SK-N-SH (cell line): Measurements from ENCODE around the gene STAC3. TPM values are rescaled to one million over a fixed set of nuclear protein-coding genes. Genes with fewer than 3 reads are reported as not detected.
"Not testable (repeated sequence)": the region's sequence is repeated elsewhere in the genome, so short reads cannot be mapped to it uniquely, and the experiment has no call there.

ENCODE experiments used
- CTCF ChIA-PET: fragments of 300-600, 350-600 bp; formaldehyde crosslinking; extraction: SDS; loops from one replicate; lab custom pipeline; 2021; lab: Yijun Ruan, JAX
- POLR2A ChIA-PET: fragments of 350-600 bp; sonication (Branson Sonifier 250); formaldehyde crosslinking; extraction: SDS; loops from one replicate; lab custom pipeline; 2020; ENCODE audit warnings: antibody characterized with exemption, inconsistent platforms; lab: Yijun Ruan, JAX
- DNase-seq: peaks from one replicate; pipeline ENCODE4 v3.0.0; 2012
- H2AFZ ChIP-seq: fragments of 200-600 bp; sonication (generic); 2 replicates; pipeline ENCODE4 v1.8.1; 2016; ENCODE audit warnings: antibody characterized with exemption, mild to moderate bottlenecking, low read depth
- H3F3A ChIP-seq: fragments of 200-600 bp; sonication (generic); replicated peaks from 2 replicates; pipeline ENCODE3; 2016; ENCODE audit warnings: antibody characterized with exemption, mild to moderate bottlenecking; ENCODE audit not compliant: insufficient read depth
- H3K27ac ChIP-seq, 2 experiments: fragments of 200-500 bp in 1 of 2; fragments of 200-600 bp in 1 of 2; sonication (Bioruptor generic) in 1 of 2; sonication (generic), shearing (Covaris generic) in 1 of 2; 2 replicates each; pipeline versions ENCODE4 v1.5.1 to v1.6.1; 2014 to 2016; ENCODE audit warnings: low read depth in 2 of 2, inconsistent platforms in 1 of 2, low read length in 1 of 2, mild to moderate bottlenecking in 1 of 2, mixed read lengths in 1 of 2
- H3K27me3 ChIP-seq: fragments of 200-600 bp; sonication (generic), shearing (Covaris generic); 2 replicates; pipeline ENCODE4 v1.6.1; 2016; ENCODE audit warnings: mixed run types; ENCODE audit not compliant: insufficient read depth
- H3K36me3 ChIP-seq, 2 experiments: fragments of 200-500 bp in 1 of 2; fragments of 200-600 bp in 1 of 2; sonication (Bioruptor generic) in 1 of 2; sonication (generic) in 1 of 2; replicated peaks in 1 of 2; 2 replicates each; pipeline versions ENCODE3 to v1.5.1; 2014 to 2016; ENCODE audit warnings: low read length in 1 of 2, mild to moderate bottlenecking in 1 of 2; ENCODE audit not compliant: insufficient read depth in 2 of 2, control insufficient read depth in 1 of 2
- H3K4me1 ChIP-seq, 2 experiments: fragments of 200-500 bp in 1 of 2; fragments of 200-600 bp in 1 of 2; sonication (Bioruptor generic) in 1 of 2; sonication (generic), shearing (Covaris generic) in 1 of 2; 2 replicates each; pipeline versions ENCODE4 v1.5.1 to v1.6.1; 2014 to 2016; ENCODE audit warnings: low read depth in 1 of 2, low read length in 1 of 2, mixed run types in 1 of 2; ENCODE audit not compliant: insufficient read depth in 2 of 2, control insufficient read depth in 1 of 2
- H3K4me2 ChIP-seq: fragments of 200-600 bp; sonication (generic), shearing (Covaris generic); 2 replicates; pipeline ENCODE4 v1.6.1; 2017; ENCODE audit warnings: mixed run types
- H3K4me3 ChIP-seq, 2 experiments: fragments of 200-500 bp in 1 of 2; fragments of 200-600 bp in 1 of 2; sonication (Bioruptor generic) in 1 of 2; sonication (generic), shearing (Covaris generic) in 1 of 2; 2 replicates each; pipeline versions ENCODE4 v1.5.1 to v1.8.1; 2014 to 2016; ENCODE audit warnings: low read depth in 2 of 2, inconsistent platforms in 1 of 2, low read length in 1 of 2, mild to moderate bottlenecking in 1 of 2, mixed read lengths in 1 of 2, moderate library complexity in 1 of 2
- H3K79me2 ChIP-seq: fragments of 200-600 bp; sonication (generic); 2 replicates; pipeline ENCODE4 v1.8.1; 2017; ENCODE audit warnings: mild to moderate bottlenecking; ENCODE audit not compliant: insufficient read depth
- H3K9ac ChIP-seq: fragments of 200-600 bp; sonication (generic); 2 replicates; pipeline ENCODE4 v1.6.1; 2017; ENCODE audit warnings: mixed run types
- H3K9me2 ChIP-seq: fragments of 200-600 bp; sonication (generic); 2 replicates; pipeline ENCODE4 v1.6.1; 2017; ENCODE audit warnings: mixed run types
- H3K9me3 ChIP-seq: fragments of 200-600 bp; sonication (generic); 2 replicates; pipeline ENCODE4 v1.6.1; 2017; ENCODE audit warnings: mixed run types, mild to moderate bottlenecking, moderate library complexity
- H4K20me1 ChIP-seq: fragments of 200-600 bp; sonication (generic); 2 replicates; pipeline ENCODE4 v1.6.1; 2017; ENCODE audit warnings: mild to moderate bottlenecking, mixed run types; ENCODE audit not compliant: insufficient read depth
- EP300 ChIP-seq, 2 experiments: IDR thresholded peaks; 2 replicates each; pipeline versions ENCODE4 v1.4.0 to v1.6.1; 2012; ENCODE audit warnings: borderline replicate concordance in 1 of 2, low read depth in 1 of 2, low read length in 1 of 2
- FOSL2 ChIP-seq: IDR thresholded peaks from 2 replicates; pipeline ENCODE4 v1.4.0; 2012; ENCODE audit warnings: low read depth, mild to moderate bottlenecking, moderate library complexity, borderline replicate concordance
- JUND ChIP-seq: IDR thresholded peaks from 2 replicates; pipeline ENCODE4 v1.4.0; 2012
- NFIC ChIP-seq: IDR thresholded peaks from 2 replicates; pipeline ENCODE4 v1.4.0; 2012; ENCODE audit warnings: borderline replicate concordance
- POLR2AphosphoS5 ChIP-seq: IDR thresholded peaks from 2 replicates; pipeline ENCODE4 v1.6.1; 2012; ENCODE audit warnings: low read depth, low read length
- SIN3A ChIP-seq: IDR thresholded peaks from 2 replicates; pipeline ENCODE4 v1.6.1; 2012; ENCODE audit warnings: low read depth, mild to moderate bottlenecking, low read length, moderate library complexity, borderline replicate concordance
- SMC3 ChIP-seq: IDR thresholded peaks from 2 replicates; pipeline ENCODE4 v1.6.1; 2012; ENCODE audit warnings: low read depth, low read length, improper control_type of control experiment
- TAF1 ChIP-seq: IDR thresholded peaks from 2 replicates; pipeline ENCODE4 v1.6.1; 2012; ENCODE audit warnings: low read depth, mild to moderate bottlenecking, low read length, moderate library complexity, borderline replicate concordance
- TCF12 ChIP-seq: IDR thresholded peaks from 2 replicates; pipeline ENCODE4 v1.4.0; 2012
- USF1 ChIP-seq: IDR thresholded peaks from 2 replicates; pipeline ENCODE4 v1.4.0; 2012; ENCODE audit warnings: low read depth, borderline replicate concordance
- USF2 ChIP-seq: fragments of 150-350 bp; IDR thresholded peaks from 2 replicates; pipeline ENCODE4 v1.6.1; 2017; ENCODE audit warnings: antibody characterized with exemption, low read length, low read depth, borderline replicate concordance
- WGBS: methylation state at CpG from one replicate; pipeline ENCODE4 v1.1.6; 2017; ENCODE audit warnings: low lambda C conversion rate; 5-methylcytosine and 5-hydroxymethylcytosine counted together
- polyA plus RNA-seq, 3 experiments: library from polyadenylated mRNA; depleted of rRNA; stranded (reverse); fragments of >200 nt; gene quantifications; 2 replicates each; pipeline ENCODE4 v1.2.3, GENCODE V29; 2012
- TF ChIP-seq, protein P1 (sequence below): IDR thresholded peaks from 2 replicates; pipeline ENCODE4; 2012
- TF ChIP-seq, protein P2 (sequence below): IDR thresholded peaks from 2 replicates; pipeline ENCODE4 v1.4.0; 2012; ENCODE audit warnings: low read depth, borderline replicate concordance

Gene STAC3
- polyA plus RNA-seq, 1 of the 3 experiments (the other 2 are of a cell fraction) = 0.76 TPM

DNA sequence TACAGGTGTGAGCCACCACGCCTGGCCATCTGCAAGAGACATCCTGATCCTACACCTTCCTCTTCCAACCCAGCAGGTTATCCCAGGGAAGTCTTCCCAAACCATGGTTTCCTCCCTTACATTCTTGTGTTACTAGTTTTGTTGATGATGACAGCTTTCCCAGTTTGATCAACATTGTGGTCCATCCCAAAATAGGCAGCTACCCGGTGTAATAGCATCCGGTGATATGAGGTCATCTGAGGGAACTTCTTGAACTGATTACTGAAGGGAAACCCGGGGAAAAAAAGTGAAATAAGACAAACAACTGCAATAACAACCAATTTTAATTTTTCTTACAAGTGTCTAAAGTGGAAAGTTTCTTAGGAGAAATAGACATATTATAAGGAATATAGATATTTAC is 45.3 kb upstream of the STAC3 start:
- WGBS = 98% methylated on average over 4 of the region's 4 CpGs
- Histone ChIP-seq H3K36me3 (peaks cover 36 to 53% of the 10 kb centered on the region in 2 experiments), H3F3A (no peaks in the 10 kb centered on the region), H3K9me3 (no peaks in the 10 kb centered on the region), H3K27me3 (no peaks in the 10 kb centered on the region), H3K9ac (no peak overlapping the region), H3K4me3 (no peak overlapping the region), H4K20me1 (no peaks in the 10 kb centered on the region), H3K4me2 (no peak overlapping the region), H3K4me1 (no peaks in the 10 kb centered on the region), H3K27ac (no peak overlapping the region), H2AFZ (no peak overlapping the region), H3K9me2 (no peaks in the 10 kb centered on the region), H3K79me2 (no peaks in the 10 kb centered on the region)
- DNase-seq = no peak
- ChIA-PET CTCF (interaction anchor here (1.8 kb wide), 1 partner anchor 156 kb away, joined by 9 read pairs; no protein-coding TSS in a partner anchor), POLR2A (no interaction called here)
- TF ChIP-seq USF2 (no peak), POLR2AphosphoS5 (no peak), TAF1 (no peak), EP300 (IDR thresholded peaks at IDR 0.05; ENCODE audit: borderline replicate concordance in 1 of 2, low read depth in 1 of 2, low read length in 1 of 2) (no peak)

GRCh38 chr12:57282073-57282472 is 31.1 kb upstream of the STAC3 start:
- not testable (repeated sequence) for H3K27me3 ChIP-seq, DNase-seq, H3K9me3 ChIP-seq, H4K20me1 ChIP-seq, H3K9ac ChIP-seq, H3K79me2 ChIP-seq, H3K4me2 ChIP-seq, H3K9me2 ChIP-seq, H3K4me3 ChIP-seq, H2AFZ ChIP-seq, H3K27ac ChIP-seq
- Histone ChIP-seq H3F3A (peaks cover 19% of the 10 kb centered on the region), H3K36me3 (peaks cover 18 to 27% of the 10 kb centered on the region in 2 experiments), H3K4me1 (peaks cover 2 to 13% of the 10 kb centered on the region in 2 experiments; a peak in 2 of 4 replicates)
- ChIA-PET CTCF (interaction anchor here (1.2 to 3.1 kb wide), 4 partner anchors 18 to 174 kb away, joined by 4 to 9 read pairs (median 6); no protein-coding TSS in a partner anchor), POLR2A (interaction anchor here (0.6 kb wide), 1 partner anchor 37 kb away, joined by 3 read pairs; no protein-coding TSS in a partner anchor)
- WGBS = 97% methylated on average over 12 of the region's 12 CpGs

DNA sequence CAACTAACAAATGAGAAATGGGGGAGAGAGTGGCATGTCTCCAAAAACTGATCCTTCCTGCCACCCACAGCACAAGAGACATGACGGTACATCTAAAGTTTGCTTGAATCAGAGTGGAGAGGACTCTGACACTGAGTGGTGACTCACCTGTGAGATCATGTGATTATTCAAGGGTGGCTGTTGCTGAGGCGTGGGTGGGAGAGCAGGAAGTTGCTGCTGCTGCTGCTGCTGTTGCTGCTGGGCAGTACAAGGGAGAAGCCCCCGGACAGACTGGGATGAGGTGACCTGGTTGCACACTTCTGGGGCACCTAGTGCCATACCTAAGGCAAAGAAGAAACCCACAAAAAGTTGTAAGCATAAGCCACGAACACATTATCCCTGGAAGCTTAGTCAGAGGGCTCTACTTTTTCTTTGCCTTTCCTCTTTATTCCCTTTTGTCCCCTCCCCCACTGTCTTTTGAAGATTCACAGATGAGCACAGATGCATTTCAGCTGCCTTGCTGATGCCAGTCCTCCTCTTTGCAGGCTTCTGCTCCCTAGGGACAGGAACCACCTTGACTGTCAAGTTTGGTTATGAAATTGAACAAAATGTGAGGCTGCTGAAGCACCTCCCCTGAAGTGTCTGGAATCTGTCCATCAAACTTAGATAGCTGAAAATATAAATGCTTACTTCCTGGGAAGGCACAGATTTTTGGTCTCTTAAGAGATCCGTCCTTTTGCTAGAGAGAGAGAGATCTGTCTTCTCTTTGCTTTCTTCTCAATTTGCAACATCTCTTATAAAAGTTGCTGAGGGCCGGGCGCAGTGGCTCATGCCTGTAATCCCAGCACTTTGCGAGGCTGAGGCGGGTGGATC is 29.4 kb upstream of the STAC3 start:
- Histone ChIP-seq H3K27me3 (no peaks in the 10 kb centered on the region), H3K79me2 (no peaks in the 10 kb centered on the region; the same call in 1 of the 2 replicates), H4K20me1 (no peaks in the 10 kb centered on the region), H3F3A (peaks cover 19% of the 10 kb centered on the region), H3K4me3 (peak overlapping the region in 1 of 2 experiments; percentile 30; a peak in 2 of 4 replicates), H3K9me3 (no peaks in the 10 kb centered on the region), H2AFZ (peak overlapping the region; percentile 69; the same call in 1 of the 2 replicates), H3K9me2 (no peaks in the 10 kb centered on the region), H3K36me3 (peaks cover 18 to 23% of the 10 kb centered on the region in 2 experiments), H3K27ac (peak overlapping the region; percentile 32 to 84), H3K4me2 (peak overlapping the region; percentile 78), H3K4me1 (peaks cover 2 to 13% of the 10 kb centered on the region in 2 experiments; a peak in 2 of 4 replicates), H3K9ac (peak overlapping the region; percentile 32; the same call in 1 of the 2 replicates)
- CTCF ChIA-PET = interaction anchor here (1.0 to 3.1 kb wide), 3 partner anchors 17 to 176 kb away, joined by 3 to 9 read pairs (median 7); no protein-coding TSS in a partner anchor
- POLR2A ChIA-PET = no interaction called here
- DNase-seq = no peak
- WGBS = 54% methylated on average over 9 of the region's 9 CpGs
- 0 out of 2 replicates have a peak, but pooled peaks have one; percentile 19 for TF ChIP-seq TAF1
- TF ChIP-seq TCF12 = peak; percentile 53
- TF ChIP-seq, protein P1, sequence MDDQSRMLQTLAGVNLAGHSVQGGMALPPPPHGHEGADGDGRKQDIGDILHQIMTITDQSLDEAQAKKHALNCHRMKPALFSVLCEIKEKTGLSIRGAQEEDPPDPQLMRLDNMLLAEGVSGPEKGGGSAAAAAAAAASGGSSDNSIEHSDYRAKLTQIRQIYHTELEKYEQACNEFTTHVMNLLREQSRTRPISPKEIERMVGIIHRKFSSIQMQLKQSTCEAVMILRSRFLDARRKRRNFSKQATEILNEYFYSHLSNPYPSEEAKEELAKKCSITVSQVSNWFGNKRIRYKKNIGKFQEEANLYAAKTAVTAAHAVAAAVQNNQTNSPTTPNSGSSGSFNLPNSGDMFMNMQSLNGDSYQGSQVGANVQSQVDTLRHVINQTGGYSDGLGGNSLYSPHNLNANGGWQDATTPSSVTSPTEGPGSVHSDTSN = peak; percentile 95
- peak; percentile 87 for TF ChIP-seq USF1
- TF ChIP-seq JUND = peak; percentile 91
- 0 out of 2 replicates have a peak, but pooled peaks have one; percentile 27 for TF ChIP-seq NFIC
- peak in 1 of 2 experiments; percentile 45; a peak in 1 of 4 replicates for TF ChIP-seq EP300 (IDR thresholded peaks at IDR 0.05; ENCODE audit: borderline replicate concordance in 1 of 2, low read depth in 1 of 2, low read length in 1 of 2)
- 0 out of 2 replicates have a peak, but pooled peaks have one; percentile 61 for TF ChIP-seq SIN3A
- peak; percentile 94 for TF ChIP-seq FOSL2
- no peak for TF ChIP-seq SMC3
- TF ChIP-seq POLR2AphosphoS5 = peak; percentile 35; the same call in 1 of the 2 replicates
- TF ChIP-seq, protein P2, sequence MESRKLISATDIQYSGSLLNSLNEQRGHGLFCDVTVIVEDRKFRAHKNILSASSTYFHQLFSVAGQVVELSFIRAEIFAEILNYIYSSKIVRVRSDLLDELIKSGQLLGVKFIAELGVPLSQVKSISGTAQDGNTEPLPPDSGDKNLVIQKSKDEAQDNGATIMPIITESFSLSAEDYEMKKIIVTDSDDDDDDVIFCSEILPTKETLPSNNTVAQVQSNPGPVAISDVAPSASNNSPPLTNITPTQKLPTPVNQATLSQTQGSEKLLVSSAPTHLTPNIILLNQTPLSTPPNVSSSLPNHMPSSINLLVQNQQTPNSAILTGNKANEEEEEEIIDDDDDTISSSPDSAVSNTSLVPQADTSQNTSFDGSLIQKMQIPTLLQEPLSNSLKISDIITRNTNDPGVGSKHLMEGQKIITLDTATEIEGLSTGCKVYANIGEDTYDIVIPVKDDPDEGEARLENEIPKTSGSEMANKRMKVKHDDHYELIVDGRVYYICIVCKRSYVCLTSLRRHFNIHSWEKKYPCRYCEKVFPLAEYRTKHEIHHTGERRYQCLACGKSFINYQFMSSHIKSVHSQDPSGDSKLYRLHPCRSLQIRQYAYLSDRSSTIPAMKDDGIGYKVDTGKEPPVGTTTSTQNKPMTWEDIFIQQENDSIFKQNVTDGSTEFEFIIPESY = no peak
